Uterus (tissue), 4 donors: ENCODE data around the gene IL16. TPM values are rescaled to one million over a fixed set of nuclear protein-coding genes. Genes with fewer than 3 reads are reported as not detected.

Experiments used
- DNase-seq, 2 donors: peaks; one replicate each; pipeline ENCODE4 v3.0.0-alpha.2; 2019 to 2020
- H3K27ac ChIP-seq, 2 donors: fragments of 200-600 bp; sonication (generic); 1 replicate in 1 of 2; 2 replicates in 1 of 2; pipeline ENCODE4 v1.5.1; 2016 to 2018
- H3K27me3 ChIP-seq, 2 donors: fragments of 200-600 bp; sonication (generic); one replicate each; pipeline ENCODE4 v1.5.1; 2018 to 2019; ENCODE audit warnings: control low read depth in 1 of 2
- H3K36me3 ChIP-seq, 2 donors: fragments of 200-600 bp; sonication (generic); one replicate each; pipeline ENCODE4 v1.5.1; 2019; ENCODE audit warnings: control low read depth in 1 of 2
- H3K4me1 ChIP-seq, 2 donors: fragments of 200-600 bp; sonication (generic); one replicate each; pipeline ENCODE4 v1.5.1; 2018 to 2019; ENCODE audit warnings: control low read depth in 1 of 2
- H3K4me3 ChIP-seq, 2 donors: fragments of 200-600 bp; sonication (generic); 1 replicate in 1 of 2; 2 replicates in 1 of 2; pipeline ENCODE4 v1.5.1; 2018 to 2019; ENCODE audit warnings: mild to moderate bottlenecking in 1 of 2
- H3K9me3 ChIP-seq, 2 donors: fragments of 200-600 bp; sonication (generic); one replicate each; pipeline ENCODE4 v1.5.1; 2019; ENCODE audit warnings: control low read depth in 1 of 2
- POLR2A ChIP-seq, 2 donors: fragments of 450-650 bp; IDR thresholded peaks; one replicate each; pipeline ENCODE4 v1.6.1; 2016; ENCODE audit warnings: antibody characterized with exemption in 2 of 2, mild to moderate bottlenecking in 1 of 2, moderate library complexity in 1 of 2
- intact Hi-C: fragments of 100-400 bp; cut with DNase I; formaldehyde crosslinking; loops from one replicate; pipeline ENCODE4 v1.15.1; 2023; ENCODE audit warnings: low total_unique reads
- total RNA-seq, 4 donors: library from RNA; depleted of rRNA in 3 of 4; stranded (reverse); fragments of >200 nt in 3 of 4; gene quantifications; one replicate each; pipeline versions ENCODE4 v1.1.0 to v1.2.4, GENCODE V29; 2014 to 2023
- TF ChIP-seq, protein P1 (sequence below), 4 experiments: fragments of 200-600 bp in 2 of 4; fragments of 450-650 bp in 2 of 4; sonication (generic) in 2 of 4; IDR thresholded peaks; one replicate each; pipeline ENCODE4 v1.5.1; 2016 to 2019; ENCODE audit warnings: antibody characterized with exemption in 4 of 4, mild to moderate bottlenecking in 2 of 4, moderate library complexity in 1 of 4
- donor health status: DM: yes; HTN: yes; CAD: no.

Gene IL16
- total RNA-seq, 4 donors from 2014 or later, result 16.6 to 69.2 (median 23.1) TPM

DNA sequence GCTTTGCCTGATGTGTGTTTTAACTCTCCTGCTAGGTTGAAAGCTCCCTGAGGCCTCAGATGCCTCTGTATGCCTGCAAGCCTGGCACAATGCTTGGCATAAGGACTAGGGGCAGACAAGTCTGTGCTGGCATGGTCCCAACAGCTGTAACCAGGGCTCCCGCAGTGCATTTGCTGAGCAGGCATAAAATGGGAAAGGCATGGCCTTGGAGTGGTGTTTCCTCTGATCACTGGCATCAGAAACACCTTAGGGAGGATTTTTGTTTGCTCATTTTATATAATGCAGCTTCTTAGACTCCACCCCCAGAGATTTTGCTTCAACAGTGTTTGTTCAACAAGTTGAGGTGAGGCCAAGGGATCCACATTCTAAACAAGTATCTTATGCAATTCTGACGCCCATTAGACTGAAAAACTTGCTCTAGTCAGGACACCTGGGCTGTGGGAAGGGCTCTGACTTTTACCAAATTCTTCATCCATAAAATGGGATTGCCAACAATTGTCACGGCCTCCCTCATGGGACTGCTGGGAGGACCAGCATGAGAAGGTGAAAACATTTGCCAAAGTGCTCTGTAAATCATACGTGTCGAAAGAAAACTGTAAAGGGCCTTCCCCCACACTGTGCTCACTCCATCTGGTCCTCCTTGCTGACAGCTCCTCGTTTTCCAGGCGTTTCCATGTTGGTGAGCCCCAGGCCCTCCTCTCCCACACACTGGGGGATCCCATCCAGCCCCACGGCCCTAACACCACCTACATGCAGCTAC, 84.2 kb downstream of the IL16 start:
- H3K27ac ChIP-seq, result no peak overlapping the region
- H3K36me3 ChIP-seq, result no peaks in the 10 kb centered on the region
- intact Hi-C loops, result no loop called here
- H3K27me3 ChIP-seq, result no peaks in the 10 kb centered on the region
- TF ChIP-seq POLR2A (IDR thresholded peaks at IDR 0.05), result no peak
- TF ChIP-seq, protein P1, sequence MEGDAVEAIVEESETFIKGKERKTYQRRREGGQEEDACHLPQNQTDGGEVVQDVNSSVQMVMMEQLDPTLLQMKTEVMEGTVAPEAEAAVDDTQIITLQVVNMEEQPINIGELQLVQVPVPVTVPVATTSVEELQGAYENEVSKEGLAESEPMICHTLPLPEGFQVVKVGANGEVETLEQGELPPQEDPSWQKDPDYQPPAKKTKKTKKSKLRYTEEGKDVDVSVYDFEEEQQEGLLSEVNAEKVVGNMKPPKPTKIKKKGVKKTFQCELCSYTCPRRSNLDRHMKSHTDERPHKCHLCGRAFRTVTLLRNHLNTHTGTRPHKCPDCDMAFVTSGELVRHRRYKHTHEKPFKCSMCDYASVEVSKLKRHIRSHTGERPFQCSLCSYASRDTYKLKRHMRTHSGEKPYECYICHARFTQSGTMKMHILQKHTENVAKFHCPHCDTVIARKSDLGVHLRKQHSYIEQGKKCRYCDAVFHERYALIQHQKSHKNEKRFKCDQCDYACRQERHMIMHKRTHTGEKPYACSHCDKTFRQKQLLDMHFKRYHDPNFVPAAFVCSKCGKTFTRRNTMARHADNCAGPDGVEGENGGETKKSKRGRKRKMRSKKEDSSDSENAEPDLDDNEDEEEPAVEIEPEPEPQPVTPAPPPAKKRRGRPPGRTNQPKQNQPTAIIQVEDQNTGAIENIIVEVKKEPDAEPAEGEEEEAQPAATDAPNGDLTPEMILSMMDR (IDR thresholded peaks at IDR 0.05), result no peak
- DNase-seq, result no peak
- no peak overlapping the region for H3K4me3 ChIP-seq
- no peaks in the 10 kb centered on the region for H3K4me1 ChIP-seq
- peaks cover 0 to 9% of the 10 kb centered on the region in 2 donors for H3K9me3 ChIP-seq

- no peak for DNase-seq
- Histone ChIP-seq H3K9me3 (peaks cover 0 to 9% of the 10 kb centered on the region in 2 donors), H3K4me3 (no peak overlapping the region), H3K36me3 (no peaks in the 10 kb centered on the region), H3K4me1 (no peaks in the 10 kb centered on the region), H3K27me3 (no peaks in the 10 kb centered on the region), H3K27ac (no peak overlapping the region)
- intact Hi-C loops, result no loop called here
- TF ChIP-seq, protein P1 (IDR thresholded peaks at IDR 0.05), result no peak
- no peak for TF ChIP-seq POLR2A (IDR thresholded peaks at IDR 0.05)
Measured at GRCh38 chr15:81281456-81281735, 84.7 kb downstream of the IL16 start.

- Histone ChIP-seq H3K9me3 (peaks cover 0 to 7% of the 10 kb centered on the region in 2 donors), H3K4me3 (no peak overlapping the region), H3K27ac (no peak overlapping the region), H3K36me3 (no peaks in the 10 kb centered on the region), H3K4me1 (no peaks in the 10 kb centered on the region), H3K27me3 (no peaks in the 10 kb centered on the region)
- peak in 1 of 2 donors; percentile 2 for DNase-seq
- TF ChIP-seq POLR2A (IDR thresholded peaks at IDR 0.05), result no peak
- TF ChIP-seq, protein P1 (IDR thresholded peaks at IDR 0.05), result no peak
- intact Hi-C loops, result no loop called here
Measured at GRCh38 chr15:81281766-81282605, 85.3 kb downstream of the IL16 start.

DNA sequence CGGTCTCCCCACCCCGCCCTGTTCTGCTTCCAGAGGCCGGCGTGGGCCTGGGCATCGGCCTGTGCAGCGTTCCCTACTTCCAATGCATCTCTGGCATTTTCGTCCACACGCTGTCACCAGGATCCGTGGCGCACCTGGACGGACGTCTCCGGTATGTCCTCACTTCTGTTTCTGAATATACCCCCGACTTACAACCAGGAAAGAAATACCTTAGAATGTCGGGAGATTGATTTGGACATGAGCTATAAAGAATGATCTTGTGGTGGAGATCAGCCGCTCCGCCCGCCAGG, 85.9 kb downstream of the IL16 start:
- no peak overlapping the region for H3K4me3 ChIP-seq
- intact Hi-C loops, result no loop called here
- H3K27me3 ChIP-seq, result no peaks in the 10 kb centered on the region
- TF ChIP-seq, protein P1 (IDR thresholded peaks at IDR 0.05), result no peak
- TF ChIP-seq POLR2A (IDR thresholded peaks at IDR 0.05), result no peak
- H3K9me3 ChIP-seq, result peaks cover 0 to 2% of the 10 kb centered on the region in 2 donors
- no peak overlapping the region for H3K27ac ChIP-seq
- H3K4me1 ChIP-seq, result no peaks in the 10 kb centered on the region
- no peaks in the 10 kb centered on the region for H3K36me3 ChIP-seq
- DNase-seq, result peak in 1 of 2 donors; percentile 13

DNA sequence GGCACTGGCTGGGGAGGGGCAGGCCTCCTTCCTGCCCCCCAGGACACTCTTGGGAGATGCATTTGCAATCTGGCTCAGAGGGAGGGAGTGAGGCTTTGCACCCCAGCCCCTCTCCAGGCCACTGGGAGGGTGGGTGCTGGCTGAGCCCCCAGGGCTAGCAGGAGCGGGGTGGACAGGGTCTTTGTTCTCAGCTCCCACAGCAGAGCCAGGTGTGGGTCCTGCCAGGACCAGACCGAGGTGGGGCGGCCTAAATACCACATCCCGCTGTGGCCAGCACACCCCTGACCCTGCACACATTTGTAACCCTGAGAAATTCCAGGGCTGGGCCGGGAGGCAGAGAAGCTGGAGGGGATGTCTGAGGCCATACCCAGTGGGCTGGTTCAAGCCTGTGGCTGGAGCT, 86.2 kb downstream of the IL16 start:
- Histone ChIP-seq H3K36me3 (no peaks in the 10 kb centered on the region), H3K27ac (no peak overlapping the region), H3K4me3 (no peak overlapping the region), H3K9me3 (no peaks in the 10 kb centered on the region), H3K27me3 (no peaks in the 10 kb centered on the region), H3K4me1 (no peaks in the 10 kb centered on the region)
- intact Hi-C loops, result no loop called here
- TF ChIP-seq, protein P1 (IDR thresholded peaks at IDR 0.05), result no peak
- TF ChIP-seq POLR2A (IDR thresholded peaks at IDR 0.05), result no peak
- peak in 1 of 2 donors; percentile 10 for DNase-seq
